ENCODE data around the gene ITSN1. TPM values are rescaled to one million over a fixed set of nuclear protein-coding genes. Genes with fewer than 3 reads are reported as not detected.

The ITSN1 gene
- total and polyA plus RNA-seq, 2 of the 13 experiments (the other 11 are each of a cell fraction or from before 2014, with no cell fraction given) = 26.1 to 33.8 TPM

DNA sequence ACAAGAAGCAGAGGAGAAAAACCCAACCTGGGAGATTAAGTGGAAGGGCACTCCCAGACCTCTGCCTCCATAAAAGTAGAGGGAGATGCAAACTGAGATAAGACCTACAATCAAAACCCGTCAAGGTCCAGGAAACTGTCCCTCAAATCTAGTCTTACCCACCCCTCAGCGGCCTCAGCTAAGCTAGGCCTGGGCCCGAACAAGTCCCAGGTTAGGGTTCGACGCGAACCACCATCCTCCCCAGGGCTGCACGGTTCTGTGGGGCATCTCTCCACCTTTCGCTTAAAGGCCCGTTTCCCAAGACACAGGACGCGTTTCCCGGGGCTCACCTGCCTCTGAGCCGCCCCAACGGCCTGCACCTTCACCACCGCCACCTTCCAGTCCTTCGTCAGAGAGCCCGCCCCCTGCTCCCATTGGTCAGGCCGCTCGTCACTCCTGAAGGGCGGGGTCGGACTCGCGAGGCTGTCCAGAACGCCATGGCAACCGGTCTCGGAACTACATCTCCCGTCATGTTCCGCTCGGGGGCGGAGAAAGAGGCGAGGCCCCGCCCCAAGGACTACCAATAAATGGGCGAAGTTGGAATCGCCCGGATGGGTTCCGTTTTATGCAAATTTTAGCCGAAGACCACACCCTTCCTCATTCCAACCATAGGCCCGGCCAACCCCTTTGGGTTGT lies 812 bp upstream of the ITSN1 start, which contains the start of gene CRYZL1 (continued):
- TF ChIP-seq RFXAP (CRISPR knock-in tag; IDR thresholded peaks at IDR 0.05; ENCODE audit: borderline replicate concordance) (peak; percentile 84), ZNF839 (CRISPR knock-in tag; IDR thresholded peaks at IDR 0.05; ENCODE audit: borderline replicate concordance) (no peak), SIN3A (IDR thresholded peaks at IDR 0.05; ENCODE audit: borderline replicate concordance, low read depth, low read length) (peak; percentile 83; the same call in 1 of the 2 replicates), KAT8 (CRISPR knock-in tag; IDR thresholded peaks at IDR 0.05) (peak; percentile 67; the same call in 1 of the 2 replicates), ZNF83 (CRISPR knock-in tag; IDR thresholded peaks at IDR 0.05; ENCODE audit: borderline replicate concordance) (peak; percentile 62; the same call in 1 of the 2 replicates), POLR2G (IDR thresholded peaks at IDR 0.05; ENCODE audit: low read depth, low read length) (peak; percentile 90), SRSF1 (optimal IDR thresholded peaks at IDR 0.05; ENCODE audit: low read depth, low read length) (peak; percentile 51), ZMAT3 (CRISPR knock-in tag; conservative IDR thresholded peaks at IDR 0.05) (0 out of 2 replicates have a peak, but pooled peaks have one; percentile 6), ZNF589 (CRISPR knock-in tag; conservative IDR thresholded peaks at IDR 0.05) (no peak), POGZ (CRISPR knock-in tag; IDR thresholded peaks at IDR 0.05) (peak; percentile 46), ZFP37 (CRISPR knock-in tag; IDR thresholded peaks at IDR 0.05; ENCODE audit: borderline replicate concordance) (peak; percentile 27; the same call in 1 of the 2 replicates), SMAD1 (CRISPR knock-in tag; IDR thresholded peaks at IDR 0.05; ENCODE audit: borderline replicate concordance, low read depth) (peak; percentile 40; the same call in 1 of the 2 replicates), RFX3 (CRISPR knock-in tag; IDR thresholded peaks at IDR 0.05) (peak; percentile 92)
- TF ChIP-seq, protein P1, sequence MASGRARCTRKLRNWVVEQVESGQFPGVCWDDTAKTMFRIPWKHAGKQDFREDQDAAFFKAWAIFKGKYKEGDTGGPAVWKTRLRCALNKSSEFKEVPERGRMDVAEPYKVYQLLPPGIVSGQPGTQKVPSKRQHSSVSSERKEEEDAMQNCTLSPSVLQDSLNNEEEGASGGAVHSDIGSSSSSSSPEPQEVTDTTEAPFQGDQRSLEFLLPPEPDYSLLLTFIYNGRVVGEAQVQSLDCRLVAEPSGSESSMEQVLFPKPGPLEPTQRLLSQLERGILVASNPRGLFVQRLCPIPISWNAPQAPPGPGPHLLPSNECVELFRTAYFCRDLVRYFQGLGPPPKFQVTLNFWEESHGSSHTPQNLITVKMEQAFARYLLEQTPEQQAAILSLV (CRISPR knock-in tag; IDR thresholded peaks at IDR 0.05; ENCODE audit: borderline replicate concordance) = peak; percentile 52; the same call in 1 of the 2 replicates
- TF ChIP-seq, protein P2, sequence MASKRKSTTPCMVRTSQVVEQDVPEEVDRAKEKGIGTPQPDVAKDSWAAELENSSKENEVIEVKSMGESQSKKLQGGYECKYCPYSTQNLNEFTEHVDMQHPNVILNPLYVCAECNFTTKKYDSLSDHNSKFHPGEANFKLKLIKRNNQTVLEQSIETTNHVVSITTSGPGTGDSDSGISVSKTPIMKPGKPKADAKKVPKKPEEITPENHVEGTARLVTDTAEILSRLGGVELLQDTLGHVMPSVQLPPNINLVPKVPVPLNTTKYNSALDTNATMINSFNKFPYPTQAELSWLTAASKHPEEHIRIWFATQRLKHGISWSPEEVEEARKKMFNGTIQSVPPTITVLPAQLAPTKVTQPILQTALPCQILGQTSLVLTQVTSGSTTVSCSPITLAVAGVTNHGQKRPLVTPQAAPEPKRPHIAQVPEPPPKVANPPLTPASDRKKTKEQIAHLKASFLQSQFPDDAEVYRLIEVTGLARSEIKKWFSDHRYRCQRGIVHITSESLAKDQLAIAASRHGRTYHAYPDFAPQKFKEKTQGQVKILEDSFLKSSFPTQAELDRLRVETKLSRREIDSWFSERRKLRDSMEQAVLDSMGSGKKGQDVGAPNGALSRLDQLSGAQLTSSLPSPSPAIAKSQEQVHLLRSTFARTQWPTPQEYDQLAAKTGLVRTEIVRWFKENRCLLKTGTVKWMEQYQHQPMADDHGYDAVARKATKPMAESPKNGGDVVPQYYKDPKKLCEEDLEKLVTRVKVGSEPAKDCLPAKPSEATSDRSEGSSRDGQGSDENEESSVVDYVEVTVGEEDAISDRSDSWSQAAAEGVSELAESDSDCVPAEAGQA (IDR thresholded peaks at IDR 0.05; ENCODE audit: low read depth) = peak; percentile 37; the same call in 1 of the 2 replicates
- TF ChIP-seq, protein P2 (CRISPR knock-in tag; IDR thresholded peaks at IDR 0.05; ENCODE audit: borderline replicate concordance) = no peak
- TF ChIP-seq, protein P3, sequence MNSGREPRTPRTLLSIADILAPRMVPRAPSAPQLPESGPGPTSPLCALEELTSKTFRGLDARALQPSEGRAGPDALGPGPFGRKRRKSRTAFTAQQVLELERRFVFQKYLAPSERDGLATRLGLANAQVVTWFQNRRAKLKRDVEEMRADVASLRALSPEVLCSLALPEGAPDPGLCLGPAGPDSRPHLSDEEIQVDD (CRISPR knock-in tag; IDR thresholded peaks at IDR 0.05; ENCODE audit: borderline replicate concordance) = peak; percentile 85; the same call in 1 of the 2 replicates
- TF ChIP-seq, protein P4, sequence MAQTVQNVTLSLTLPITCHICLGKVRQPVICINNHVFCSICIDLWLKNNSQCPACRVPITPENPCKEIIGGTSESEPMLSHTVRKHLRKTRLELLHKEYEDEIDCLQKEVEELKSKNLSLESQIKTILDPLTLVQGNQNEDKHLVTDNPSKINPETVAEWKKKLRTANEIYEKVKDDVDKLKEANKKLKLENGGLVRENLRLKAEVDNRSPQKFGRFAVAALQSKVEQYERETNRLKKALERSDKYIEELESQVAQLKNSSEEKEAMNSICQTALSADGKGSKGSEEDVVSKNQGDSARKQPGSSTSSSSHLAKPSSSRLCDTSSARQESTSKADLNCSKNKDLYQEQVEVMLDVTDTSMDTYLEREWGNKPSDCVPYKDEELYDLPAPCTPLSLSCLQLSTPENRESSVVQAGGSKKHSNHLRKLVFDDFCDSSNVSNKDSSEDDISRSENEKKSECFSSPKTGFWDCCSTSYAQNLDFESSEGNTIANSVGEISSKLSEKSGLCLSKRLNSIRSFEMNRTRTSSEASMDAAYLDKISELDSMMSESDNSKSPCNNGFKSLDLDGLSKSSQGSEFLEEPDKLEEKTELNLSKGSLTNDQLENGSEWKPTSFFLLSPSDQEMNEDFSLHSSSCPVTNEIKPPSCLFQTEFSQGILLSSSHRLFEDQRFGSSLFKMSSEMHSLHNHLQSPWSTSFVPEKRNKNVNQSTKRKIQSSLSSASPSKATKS (CRISPR knock-in tag; IDR thresholded peaks at IDR 0.05) = no peak
